Measurements from ENCODE around the gene LIMS2.
A peak's percentile ranks its signal among the peaks of the same experiment; 100 is the strongest.

The LIMS2 gene

DNA sequence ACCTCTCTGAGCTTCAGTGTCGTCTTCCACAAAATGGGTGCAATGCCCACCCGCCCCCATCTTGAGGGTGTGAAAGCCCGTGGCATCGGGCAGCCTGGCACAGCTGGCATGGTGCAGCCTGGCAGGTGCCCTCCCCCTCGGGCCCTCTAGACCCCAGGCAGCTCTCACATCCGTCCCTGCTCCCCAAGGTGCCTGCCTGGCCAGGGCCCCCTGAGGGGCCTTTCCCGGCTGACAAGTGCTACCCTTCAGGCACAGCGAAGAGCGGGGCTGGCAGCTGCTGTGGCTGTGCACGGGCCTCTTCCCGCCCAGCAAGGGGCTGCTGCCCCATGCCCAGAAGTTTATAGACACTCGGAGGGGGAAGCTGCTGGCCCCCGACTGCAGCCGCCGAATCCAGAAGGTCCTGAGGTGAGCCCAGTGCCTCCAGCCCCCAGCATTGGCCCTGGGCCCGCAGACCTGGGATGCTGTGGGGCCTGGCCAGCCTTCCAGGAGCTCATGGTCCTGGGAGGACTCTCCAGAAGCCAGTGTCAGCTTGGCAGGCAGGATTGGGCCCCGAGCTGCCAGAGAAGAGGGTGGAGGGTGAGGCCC, 43.2 kb downstream of the LIMS2 start:
- DNase-seq = no peak

- DNase-seq = no peak
Measured at GRCh38 chr2:127631541-127631996, 43.8 kb downstream of the LIMS2 start.

DNA sequence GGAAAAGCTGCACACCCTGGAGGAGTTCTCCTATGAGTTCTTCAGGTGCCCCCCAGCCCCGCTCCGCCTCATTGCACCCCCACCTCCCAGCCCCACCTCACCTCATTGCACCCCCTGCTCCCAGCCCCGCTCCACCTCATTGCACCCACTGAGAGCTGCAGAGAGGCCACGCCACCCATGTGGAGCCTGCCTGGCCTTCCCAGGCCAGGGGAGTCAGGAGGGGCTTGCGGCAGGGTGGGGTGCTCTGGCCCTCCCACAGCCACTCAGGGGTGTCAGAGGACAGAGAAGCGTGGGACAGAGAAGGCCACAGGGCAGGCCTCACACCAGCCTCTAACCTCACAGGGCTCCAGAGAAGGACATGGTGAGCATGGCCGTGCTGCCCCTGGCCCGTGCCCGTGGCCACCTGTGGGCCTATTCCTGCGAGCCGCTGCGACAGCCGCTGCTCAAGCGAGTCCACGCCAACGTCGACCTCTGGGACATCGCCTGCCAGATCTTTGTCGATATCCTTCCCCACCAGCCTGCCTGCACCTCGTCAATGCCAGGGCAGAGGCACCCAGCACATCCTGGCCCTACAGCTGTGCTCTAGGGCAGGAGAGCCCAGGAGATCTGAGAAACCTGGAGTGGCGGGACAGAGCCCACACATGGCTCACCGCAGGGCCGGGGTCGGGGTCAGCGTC, 44.3 kb downstream of the LIMS2 start:
- no peak for DNase-seq

DNA sequence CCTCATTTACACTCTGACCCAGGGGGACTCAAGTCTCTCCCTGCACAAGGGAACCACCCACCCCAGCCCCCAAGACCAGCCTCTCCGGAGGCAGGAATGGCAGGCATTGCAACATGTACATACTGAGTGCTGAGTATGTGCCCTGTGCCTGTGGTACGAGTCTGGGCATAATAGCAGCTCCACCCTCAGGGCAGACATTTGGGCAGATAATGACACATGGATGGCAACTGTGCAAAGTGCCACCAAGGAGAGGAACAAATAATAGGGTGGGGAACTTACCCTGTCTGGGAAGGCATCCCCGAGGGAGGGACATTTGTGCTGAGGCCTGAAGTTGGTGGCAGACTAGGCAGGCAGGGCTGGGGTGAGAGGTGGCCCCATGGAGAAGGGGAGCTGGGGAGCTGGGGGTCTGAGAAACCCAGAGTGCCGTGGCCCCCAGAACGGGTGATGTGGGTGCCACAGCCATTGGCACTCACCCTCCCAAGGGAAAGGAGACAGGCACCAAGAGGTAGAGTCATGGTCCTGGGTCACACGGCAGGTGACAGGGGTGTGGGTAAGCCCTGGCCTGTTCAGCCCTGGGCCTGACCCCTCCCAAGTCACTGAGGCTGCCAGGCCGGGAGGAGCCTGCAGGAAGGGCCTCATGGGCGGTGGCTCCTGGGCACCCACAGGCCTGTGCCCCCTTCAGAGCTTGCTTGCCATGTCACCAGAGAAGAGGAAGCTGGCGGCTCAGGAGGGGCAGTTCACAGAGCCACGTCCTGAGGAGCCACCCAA, 45.0 kb downstream of the LIMS2 start:
- DNase-seq = no peak

DNA sequence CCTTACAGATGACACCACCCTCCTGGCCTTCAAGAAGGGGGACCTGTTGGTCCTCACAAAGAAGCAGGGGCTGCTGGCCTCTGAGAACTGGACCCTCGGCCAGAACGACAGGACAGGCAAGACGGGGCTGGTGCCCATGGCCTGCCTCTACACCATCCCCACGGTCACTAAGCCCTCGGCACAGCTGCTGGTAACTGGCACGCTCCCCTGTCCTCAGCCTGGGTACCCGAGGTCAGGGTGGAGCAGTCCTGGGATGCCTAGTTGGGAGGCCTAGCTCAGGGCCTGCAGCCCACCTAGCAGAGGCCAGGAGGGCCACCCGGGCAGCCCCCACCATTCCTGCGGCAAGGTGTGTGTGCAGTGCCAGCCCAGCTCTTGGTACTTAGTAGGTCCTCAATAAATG, 45.7 kb downstream of the LIMS2 start:
- DNase-seq = no peak

DNA sequence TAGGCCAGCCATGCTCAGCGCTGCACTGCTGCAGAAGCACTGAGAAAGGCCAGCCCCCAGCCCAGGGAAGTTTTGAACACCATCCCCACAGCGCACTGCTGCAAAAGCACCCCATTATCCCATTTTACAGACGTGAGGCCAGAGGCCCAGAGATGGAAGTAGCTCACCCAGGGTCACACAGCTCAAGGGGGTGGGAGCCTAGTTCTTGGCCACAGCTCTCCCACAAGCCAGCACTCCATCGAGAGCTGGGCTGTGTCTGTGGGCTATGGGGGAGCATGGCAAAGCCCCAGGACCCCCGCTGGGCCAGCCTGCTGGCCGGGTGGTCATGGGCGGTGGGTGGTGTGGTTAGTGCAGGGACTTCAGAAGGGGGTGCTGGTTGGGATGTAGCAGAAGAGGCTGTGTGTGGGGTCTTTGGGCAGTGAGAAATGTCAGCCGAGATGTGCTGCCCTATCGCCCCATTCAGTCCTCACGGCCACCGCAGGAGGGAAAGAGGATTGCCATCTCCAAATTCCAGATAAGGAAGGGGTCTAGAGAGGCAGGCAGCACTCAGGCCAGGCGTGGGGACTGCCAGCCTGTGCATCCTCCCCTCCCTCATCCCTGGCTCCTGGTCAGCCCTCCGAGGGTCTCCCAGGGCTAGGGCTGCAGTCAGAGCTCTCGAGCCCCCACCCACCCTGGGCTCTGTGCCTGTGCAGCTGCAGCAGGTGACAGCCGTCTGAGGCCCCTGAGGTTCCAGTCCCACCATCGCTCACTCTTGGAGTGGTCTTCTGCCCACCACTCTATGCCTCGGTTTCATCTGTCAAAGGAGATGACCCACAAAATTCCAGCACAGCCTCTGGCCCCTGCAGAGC, 46.3 kb downstream of the LIMS2 start:
- DNase-seq = no peak

DNA sequence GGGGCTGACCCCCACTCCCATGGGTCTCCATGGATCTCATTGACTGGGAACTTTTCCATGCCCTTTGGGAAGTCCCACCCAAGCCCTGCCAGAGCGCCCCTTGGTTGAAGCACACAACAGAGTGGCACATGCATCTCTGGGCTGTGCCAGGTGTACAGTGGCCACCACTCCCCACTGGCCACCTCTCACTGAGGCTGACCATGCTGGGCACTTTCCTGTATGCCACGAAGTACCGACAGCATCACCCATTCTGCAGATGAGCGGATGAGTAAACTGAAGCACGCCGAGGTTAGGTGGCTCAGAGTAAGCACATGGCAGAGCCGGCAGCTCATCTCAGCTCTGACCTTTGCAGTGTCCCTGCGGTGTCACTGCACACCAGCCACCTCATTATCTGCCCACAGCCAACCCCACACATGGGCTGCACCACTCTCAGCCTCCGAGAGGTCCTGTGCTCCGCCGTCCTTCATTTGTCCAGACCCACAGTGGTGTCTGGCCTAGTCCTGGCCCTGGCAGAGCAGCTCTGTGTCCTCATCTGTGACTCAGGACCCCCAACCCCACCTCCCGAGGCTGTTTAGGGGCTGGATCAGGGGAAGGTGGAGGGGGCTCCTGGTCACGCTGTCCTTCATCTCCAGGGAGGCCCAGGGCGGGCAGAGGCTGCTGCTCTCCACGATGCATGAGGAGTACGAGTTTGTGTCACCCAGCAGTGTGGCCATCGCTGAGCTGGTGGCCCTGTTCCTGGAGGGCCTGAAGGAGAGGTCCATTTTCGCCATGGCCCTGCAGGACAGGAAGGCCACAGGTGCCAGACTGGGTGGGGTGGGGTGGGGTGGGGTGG, 47.4 kb downstream of the LIMS2 start:
- no peak for DNase-seq

DNA sequence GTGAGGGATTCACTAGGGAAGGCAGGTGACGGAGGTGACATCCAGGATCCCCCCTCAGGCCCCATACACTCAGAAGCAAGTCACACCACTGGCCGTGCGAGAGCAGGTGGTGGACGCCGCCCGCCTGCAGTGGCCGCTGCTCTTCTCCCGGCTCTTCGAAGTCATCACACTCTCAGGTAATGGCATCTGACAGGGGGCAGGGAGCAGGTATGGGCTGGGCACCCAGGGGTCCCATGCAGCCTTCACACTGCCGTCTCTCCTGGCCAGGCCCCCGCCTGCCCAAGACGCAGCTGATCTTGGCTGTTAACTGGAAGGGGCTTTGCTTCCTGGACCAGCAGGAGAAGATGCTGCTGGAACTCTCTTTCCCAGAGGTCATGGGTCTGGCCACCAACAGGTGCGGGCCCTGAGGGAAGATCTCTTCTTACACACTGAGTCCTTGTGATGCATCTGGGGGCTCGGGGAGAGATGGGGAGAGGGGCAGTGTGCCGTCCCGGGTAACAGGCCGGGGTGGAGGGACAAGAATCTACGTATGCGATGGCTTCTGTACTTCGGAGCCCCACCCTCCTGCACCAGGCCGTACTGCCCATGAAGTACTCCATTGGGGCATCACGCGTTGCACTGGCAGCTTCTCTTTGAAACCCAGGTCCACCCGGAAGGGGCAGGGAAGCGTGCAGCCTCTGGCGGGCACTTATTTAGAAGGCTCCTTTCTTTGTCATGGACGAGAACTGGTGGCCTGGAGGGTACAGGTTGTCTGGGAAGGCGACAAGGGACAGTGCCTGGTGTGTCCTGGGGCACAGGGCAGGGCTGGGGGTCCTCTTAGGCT, 48.2 kb downstream of the LIMS2 start:
- no peak for DNase-seq

DNA sequence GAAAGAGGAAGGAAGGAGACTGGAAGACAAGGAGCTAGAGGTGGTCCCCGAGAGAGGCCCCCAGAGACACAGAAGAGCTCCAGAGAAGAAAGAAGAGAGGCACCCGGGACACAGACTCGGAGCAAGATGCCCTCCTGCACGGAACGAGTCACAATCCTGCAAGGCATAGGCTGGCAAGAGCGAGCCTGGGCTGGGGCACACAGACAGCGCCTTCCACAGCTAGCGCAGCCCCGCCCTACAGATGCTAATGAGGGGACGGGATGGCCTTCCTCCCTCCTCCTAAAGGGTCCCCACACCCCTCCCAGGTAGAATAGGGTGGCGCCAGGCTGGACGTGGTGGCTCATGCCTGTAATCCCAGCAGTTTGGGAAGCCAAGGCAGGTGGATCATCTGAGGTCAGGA, 49.2 kb downstream of the LIMS2 start:
- no peak for DNase-seq

- DNase-seq = no peak
Measured at GRCh38 chr2:127625572-127625951, 49.8 kb downstream of the LIMS2 start.

- no peak for DNase-seq
Measured at GRCh38 chr2:127624756-127625571, 50.4 kb downstream of the LIMS2 start.

GRCh38 chr2:127624320-127624755, 51.0 kb downstream of the LIMS2 start:
- DNase-seq = no peak

DNA sequence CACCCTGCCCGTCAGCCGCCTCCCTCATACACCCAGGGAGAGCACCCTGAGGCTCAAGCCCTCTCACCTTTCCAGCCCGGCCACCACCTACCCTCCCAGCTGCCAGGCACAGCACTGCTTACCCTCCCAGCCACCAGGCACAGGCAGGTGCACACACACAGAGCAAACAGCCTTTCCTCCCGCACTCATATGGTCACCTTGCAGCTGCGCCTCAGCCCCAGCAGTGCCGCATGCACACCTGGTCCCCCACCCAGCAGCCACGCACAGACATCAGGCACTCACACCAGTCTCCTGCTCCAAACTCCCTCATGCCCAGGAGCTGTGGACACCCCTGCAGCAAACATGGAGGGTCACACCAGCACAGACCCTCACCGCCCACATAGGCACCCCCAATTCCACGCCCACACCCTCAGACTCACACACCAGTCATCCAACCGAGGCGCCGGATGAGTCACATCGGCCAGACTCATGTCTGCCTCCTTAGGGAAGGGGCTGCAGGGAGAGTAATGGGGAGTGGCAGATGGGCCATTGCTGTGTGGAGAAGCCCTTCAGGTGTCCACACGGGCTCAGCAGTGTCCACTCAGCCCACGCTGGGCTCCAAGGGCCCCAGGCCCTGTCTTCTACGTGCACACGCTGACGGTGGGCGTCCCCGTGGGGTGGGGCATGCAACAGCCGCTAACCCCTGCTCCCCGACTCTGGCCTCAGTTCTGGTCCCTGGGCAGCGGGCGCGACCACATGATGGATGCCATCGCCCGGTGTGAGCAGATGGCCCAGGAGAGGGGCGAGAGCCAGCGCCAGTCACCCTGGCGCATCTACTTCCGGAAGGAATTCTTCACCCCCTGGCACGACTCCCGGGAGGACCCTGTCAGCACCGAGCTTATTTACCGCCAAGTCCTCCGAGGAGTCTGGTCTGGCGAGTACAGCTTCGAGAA, 51.7 kb downstream of the LIMS2 start:
- peak; percentile 77 for DNase-seq

DNA sequence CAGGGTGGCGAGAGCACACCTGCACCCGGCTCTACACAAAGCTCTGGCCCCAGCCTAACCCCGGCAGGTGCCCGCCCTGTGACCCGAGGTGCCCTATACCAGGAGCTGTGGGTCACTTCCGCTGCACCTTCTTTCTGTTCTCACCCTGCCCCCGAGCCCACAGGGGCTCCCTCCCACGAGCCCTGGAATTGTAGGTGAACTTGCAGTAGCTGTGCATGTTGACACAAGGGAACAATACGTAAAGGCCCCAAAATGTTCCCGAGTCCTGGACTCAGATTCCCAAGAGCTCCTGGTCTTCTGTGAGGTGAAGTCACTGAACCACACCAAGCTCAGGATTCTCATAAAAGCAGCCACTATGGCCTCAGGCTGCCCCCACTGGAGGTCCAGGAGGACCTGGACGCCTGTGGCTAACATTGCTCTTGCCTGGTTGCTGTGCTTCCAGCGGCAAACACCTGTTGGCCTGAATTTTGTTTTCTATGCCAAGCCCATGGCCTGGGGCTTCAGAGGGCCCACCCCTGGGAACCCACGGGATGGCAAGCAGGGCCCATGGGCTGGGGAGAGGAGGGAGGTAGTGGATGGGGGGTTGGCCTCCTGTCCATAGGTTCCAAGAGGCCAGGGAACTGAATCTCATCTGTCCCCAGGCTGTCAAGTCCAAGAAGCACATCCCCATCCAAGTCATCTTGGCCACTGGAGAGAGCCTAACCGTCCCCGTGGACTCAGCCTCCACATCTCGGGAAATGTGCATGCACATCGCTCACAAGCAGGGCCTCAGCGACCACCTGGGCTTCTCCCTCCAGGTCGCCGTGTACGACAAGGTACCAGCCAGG, 52.6 kb downstream of the LIMS2 start:
- DNase-seq = no peak

GRCh38 chr2:127621981-127622431, 53.3 kb downstream of the LIMS2 start:
- no peak for DNase-seq

DNA sequence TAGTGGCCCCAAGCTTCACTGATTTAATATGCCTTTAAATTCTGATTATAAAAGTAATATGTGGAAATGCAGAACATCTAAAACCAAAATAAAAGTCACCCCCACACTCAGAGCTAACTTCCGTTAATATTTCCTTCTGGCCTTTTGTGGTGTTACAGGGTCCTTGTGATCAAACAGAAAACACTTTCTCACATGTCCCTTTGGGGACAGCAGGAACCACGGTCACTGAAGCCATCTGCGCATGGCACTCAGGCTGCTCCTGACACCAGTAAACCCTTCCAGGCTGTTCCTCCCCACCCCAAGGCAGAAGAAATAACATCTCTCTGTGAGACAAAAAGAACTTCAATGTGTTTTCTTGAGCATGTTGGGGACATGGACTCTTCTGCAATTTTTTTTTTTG, 54.5 kb downstream of the LIMS2 start:
- DNase-seq = no peak

GRCh38 chr2:127619877-127620705, 55.2 kb downstream of the LIMS2 start:
- no peak for DNase-seq

Measured in fibroblast of skin of right biceps (primary cell).